Measurements from ENCODE around the gene LAIR1. TPM values are rescaled to one million over a fixed set of nuclear protein-coding genes. Genes with fewer than 3 reads are reported as not detected.
A peak's percentile ranks its signal among the peaks of the same experiment; 100 is the strongest.

The LAIR1 gene, protein sequence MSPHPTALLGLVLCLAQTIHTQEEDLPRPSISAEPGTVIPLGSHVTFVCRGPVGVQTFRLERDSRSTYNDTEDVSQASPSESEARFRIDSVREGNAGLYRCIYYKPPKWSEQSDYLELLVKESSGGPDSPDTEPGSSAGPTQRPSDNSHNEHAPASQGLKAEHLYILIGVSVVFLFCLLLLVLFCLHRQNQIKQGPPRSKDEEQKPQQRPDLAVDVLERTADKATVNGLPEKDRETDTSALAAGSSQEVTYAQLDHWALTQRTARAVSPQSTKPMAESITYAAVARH
- 100 to 1,000 TPM; 117 to 163 (median 156) TPM for total RNA-seq
- total RNA-seq (2013): 213 TPM

DNA sequence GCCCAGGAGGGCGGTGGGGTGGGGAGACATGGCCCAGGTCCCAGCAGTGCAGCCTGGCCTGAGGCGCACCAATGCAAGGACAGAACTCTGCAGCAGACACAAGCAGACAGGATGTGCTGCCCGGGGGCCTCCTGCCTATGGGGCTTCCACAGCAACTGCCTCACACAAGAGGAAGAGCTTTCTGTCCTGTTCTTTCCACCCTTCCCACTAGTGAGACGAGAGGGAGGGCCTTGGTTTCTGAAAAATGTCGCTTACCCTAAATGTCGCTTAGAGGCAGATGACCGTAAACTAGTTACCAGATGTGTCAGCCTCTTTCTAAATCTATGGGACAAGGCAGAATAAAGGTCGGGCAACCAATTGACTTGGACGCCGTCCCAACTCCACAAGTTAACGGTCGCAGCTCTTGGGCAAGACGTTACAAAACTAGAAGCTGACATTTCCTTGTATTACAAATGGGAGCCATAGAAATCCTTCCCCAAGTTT is at the start of gene LAIR1:
Gene LAIR1 (minus strand): TSS at position 157 of the 483 bp plus-strand sequence. CDS start 127 bp downstream, at position 30.
- H3K4me1 ChIP-seq (ENCODE audit: control insufficient read depth, insufficient read depth, low read length): peaks cover 78% of the 10 kb centered on the region
- Mint-ChIP-seq H3K27ac (peak within 1 kb of the TSS; percentile 96 to 97), H3K4me3 (peak within 1 kb of the TSS; percentile 97), H3K9me3 (no peaks in the 10 kb centered on the region), H3K4me1 (peaks cover 51 to 71% of the 10 kb centered on the region in 2 donors), H3K36me3 (no peaks in the 10 kb centered on the region), H3K27me3 (ENCODE audit: low read depth in 2 of 2) (no peaks in the 10 kb centered on the region)
- no peaks in the 10 kb centered on the region for H3K27me3 ChIP-seq (ENCODE audit: control insufficient read depth, insufficient read depth, low read length)
- ATAC-seq: peak; percentile 60 to 78 (median 71)
- H3K4me3 ChIP-seq (ENCODE audit: low read length): peak within 1 kb of the TSS; percentile 69
- peaks cover 6% of the 10 kb centered on the region for H3K36me3 ChIP-seq (ENCODE audit: control insufficient read depth, insufficient read depth, low read length)
- TF ChIP-seq, protein P1, sequence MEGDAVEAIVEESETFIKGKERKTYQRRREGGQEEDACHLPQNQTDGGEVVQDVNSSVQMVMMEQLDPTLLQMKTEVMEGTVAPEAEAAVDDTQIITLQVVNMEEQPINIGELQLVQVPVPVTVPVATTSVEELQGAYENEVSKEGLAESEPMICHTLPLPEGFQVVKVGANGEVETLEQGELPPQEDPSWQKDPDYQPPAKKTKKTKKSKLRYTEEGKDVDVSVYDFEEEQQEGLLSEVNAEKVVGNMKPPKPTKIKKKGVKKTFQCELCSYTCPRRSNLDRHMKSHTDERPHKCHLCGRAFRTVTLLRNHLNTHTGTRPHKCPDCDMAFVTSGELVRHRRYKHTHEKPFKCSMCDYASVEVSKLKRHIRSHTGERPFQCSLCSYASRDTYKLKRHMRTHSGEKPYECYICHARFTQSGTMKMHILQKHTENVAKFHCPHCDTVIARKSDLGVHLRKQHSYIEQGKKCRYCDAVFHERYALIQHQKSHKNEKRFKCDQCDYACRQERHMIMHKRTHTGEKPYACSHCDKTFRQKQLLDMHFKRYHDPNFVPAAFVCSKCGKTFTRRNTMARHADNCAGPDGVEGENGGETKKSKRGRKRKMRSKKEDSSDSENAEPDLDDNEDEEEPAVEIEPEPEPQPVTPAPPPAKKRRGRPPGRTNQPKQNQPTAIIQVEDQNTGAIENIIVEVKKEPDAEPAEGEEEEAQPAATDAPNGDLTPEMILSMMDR (IDR thresholded peaks at IDR 0.05): no peak
- intact Hi-C loops (cut with micrococcal nuclease): no loop called here
- DNase-seq: peak; percentile 56 to 68
- peak within 1 kb of the TSS; percentile 79 for H3K27ac ChIP-seq (ENCODE audit: low read length)
- under 1% methylated on average over 13 of the region's 13 CpGs for WGBS (ENCODE audit: insufficient coverage)
- no peaks in the 10 kb centered on the region for H3K9me3 ChIP-seq (ENCODE audit: control insufficient read depth, insufficient read depth, low read length)

DNA sequence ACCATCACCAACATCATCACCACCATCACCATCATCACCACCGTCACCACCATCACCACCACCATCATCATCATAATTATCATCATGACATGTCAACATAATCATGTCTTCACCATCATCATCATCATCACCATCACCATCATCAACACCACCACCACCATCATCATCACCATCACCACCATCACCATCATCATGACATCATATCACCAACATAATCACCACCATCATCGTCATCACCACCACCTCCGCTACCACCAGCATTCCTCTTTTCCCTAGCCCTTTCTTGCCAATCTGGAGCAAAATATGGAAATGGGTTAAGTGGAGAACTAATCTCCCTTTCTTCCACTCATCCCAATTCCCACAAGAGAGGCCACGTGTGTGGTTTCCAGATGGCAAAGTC is 49.4 kb upstream of the LAIR1 start:
- Mint-ChIP-seq H3K27me3 (ENCODE audit: low read depth in 2 of 2) (peaks cover 17 to 35% of the 10 kb centered on the region in 2 donors), H3K27ac (peak overlapping the region in 1 of 2 donors; percentile 56), H3K4me3 (no peak overlapping the region)

DNA sequence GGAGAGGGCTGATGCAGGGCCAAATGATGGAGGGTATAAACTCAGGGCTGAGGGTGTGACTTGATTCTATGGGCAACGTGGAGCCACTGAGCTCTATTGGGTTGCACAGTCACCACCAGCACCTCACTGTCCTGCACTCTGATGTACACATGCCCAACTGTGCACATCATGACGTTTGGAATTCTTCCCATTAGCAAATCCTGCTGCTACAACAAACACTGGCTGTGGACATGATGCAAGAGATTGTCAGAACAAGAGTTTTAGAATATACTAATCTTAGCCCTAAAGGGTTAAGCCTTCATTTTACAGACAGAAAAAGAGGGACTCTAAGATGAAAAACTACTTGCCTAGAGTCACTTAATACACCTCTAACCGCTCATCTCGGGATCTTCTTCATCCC is 48.1 kb upstream of the LAIR1 start:
- H3K9me3 Mint-ChIP-seq: peaks cover 6 to 8% of the 10 kb centered on the region in 2 donors
- no peak overlapping the region for H3K27ac Mint-ChIP-seq
- intact Hi-C loops (cut with micrococcal nuclease): no loop called here
- TF ChIP-seq, protein P1 (IDR thresholded peaks at IDR 0.05): no peak
- ATAC-seq: no peak
- H3K4me1 Mint-ChIP-seq: peaks cover 9 to 25% of the 10 kb centered on the region in 2 donors
- peaks cover 17 to 31% of the 10 kb centered on the region in 2 donors for H3K27me3 Mint-ChIP-seq (ENCODE audit: low read depth in 2 of 2)
- Histone ChIP-seq H3K4me3 (ENCODE audit: low read length) (no peak overlapping the region), H3K27me3 (ENCODE audit: control insufficient read depth, insufficient read depth, low read length) (peaks cover 24% of the 10 kb centered on the region), H3K36me3 (ENCODE audit: control insufficient read depth, insufficient read depth, low read length) (no peaks in the 10 kb centered on the region), H3K9me3 (ENCODE audit: control insufficient read depth, insufficient read depth, low read length) (no peaks in the 10 kb centered on the region), H3K27ac (ENCODE audit: low read length) (no peak overlapping the region), H3K4me1 (ENCODE audit: control insufficient read depth, insufficient read depth, low read length) (peaks cover 24% of the 10 kb centered on the region)
- no peak for DNase-seq
- no peaks in the 10 kb centered on the region for H3K36me3 Mint-ChIP-seq
- H3K4me3 Mint-ChIP-seq: no peak overlapping the region
- WGBS (ENCODE audit: insufficient coverage): 70% methylated on average over 2 of the region's 4 CpGs

More for the DNA sequence above, 49.4 kb upstream of the LAIR1 start:
- TF ChIP-seq, protein P1 (IDR thresholded peaks at IDR 0.05): no peak
- H3K36me3 ChIP-seq (ENCODE audit: control insufficient read depth, insufficient read depth, low read length): no peaks in the 10 kb centered on the region
- no peak overlapping the region for H3K27ac ChIP-seq (ENCODE audit: low read length)
- H3K9me3 ChIP-seq (ENCODE audit: control insufficient read depth, insufficient read depth, low read length): no peaks in the 10 kb centered on the region
- H3K4me1 ChIP-seq (ENCODE audit: control insufficient read depth, insufficient read depth, low read length): peaks cover 34% of the 10 kb centered on the region
- intact Hi-C loops (cut with micrococcal nuclease): no loop called here
- ATAC-seq (no peak), DNase-seq (no peak)
- Mint-ChIP-seq H3K36me3 (no peaks in the 10 kb centered on the region), H3K9me3 (peaks cover 4% of the 10 kb centered on the region in 2 donors), H3K4me1 (peaks cover 16 to 32% of the 10 kb centered on the region in 2 donors)
- no peak overlapping the region for H3K4me3 ChIP-seq (ENCODE audit: low read length)
- 97% methylated on average over 4 of the region's 4 CpGs for WGBS (ENCODE audit: insufficient coverage)
- H3K27me3 ChIP-seq (ENCODE audit: control insufficient read depth, insufficient read depth, low read length): peaks cover 24% of the 10 kb centered on the region
